KBM-7 (cell line): ENCODE data around the gene TBX21.

Source experiments
- DNase-seq: peaks from one replicate; pipeline ENCODE4 v3.0.0-alpha.2; 2015
- in situ Hi-C: fragments of 300-500 bp; cut with MboI; formaldehyde crosslinking; loops from 2 replicates; pipeline ENCODE4 v1.14.3; 2020; ENCODE audit warnings: low sequenced_read_pairs, low pct_unique_long_range_greater_than_20kb, mixed read lengths

TBX21 gene

GRCh38 chr17:47733047-47733673 is at the start of gene TBX21:
TBX21 (plus strand) TSS chr17:47733236; CDS start chr17:47733455, 219 bp downstream.
- peak; percentile 71 for DNase-seq
- in situ Hi-C loops = no loop called here

GRCh38 chr17:47684025-47684424 is 49.0 kb upstream of the TBX21 start:
- in situ Hi-C loops = no loop called here
- DNase-seq = no peak

GRCh38 chr17:47684535-47685193 is 48.4 kb upstream of the TBX21 start:
- in situ Hi-C loops = no loop called here

GRCh38 chr17:47685556-47686275 is 47.3 kb upstream of the TBX21 start:
- DNase-seq = no peak
- in situ Hi-C loops = no loop called here

More at GRCh38 chr17:47684535-47685193, 48.4 kb upstream of the TBX21 start:
- no peak for DNase-seq

- in situ Hi-C loops = no loop called here
- no peak for DNase-seq
These were observed 46.8 kb upstream of the TBX21 start for GRCh38 chr17:47686276-47686635.

GRCh38 chr17:47686664-47687327 is 46.2 kb upstream of the TBX21 start:
- in situ Hi-C loops = no loop called here
- DNase-seq = no peak

- DNase-seq = no peak
- in situ Hi-C loops = no loop called here
These were observed 45.7 kb upstream of the TBX21 start for GRCh38 chr17:47687328-47687690.

GRCh38 chr17:47687748-47688147 is 45.3 kb upstream of the TBX21 start:
- no peak for DNase-seq
- in situ Hi-C loops = no loop called here

GRCh38 chr17:47690121-47690520 is 42.9 kb upstream of the TBX21 start:
- in situ Hi-C loops = no loop called here
- no peak for DNase-seq

- DNase-seq = no peak
- in situ Hi-C loops = no loop called here
These were observed 40.7 kb upstream of the TBX21 start for GRCh38 chr17:47692137-47692894.

- in situ Hi-C loops = no loop called here
- no peak for DNase-seq
These were observed 39.9 kb upstream of the TBX21 start for GRCh38 chr17:47692895-47693730.

- peak; percentile 70 for DNase-seq
- in situ Hi-C loops = no loop called here
These were observed 39.1 kb upstream of the TBX21 start, which contains the start of gene TBKBP1 for GRCh38 chr17:47693731-47694580. TBKBP1 (plus strand) TSS chr17:47694161; CDS start chr17:47696113, 1,952 bp downstream.

GRCh38 chr17:47694581-47695428 is 38.2 kb upstream of the TBX21 start:
- DNase-seq = peak; percentile 83
- in situ Hi-C loops = no loop called here

- in situ Hi-C loops = no loop called here
- DNase-seq = peak; percentile 96
These were observed 37.3 kb upstream of the TBX21 start for GRCh38 chr17:47695429-47696376.

- DNase-seq = no peak
- in situ Hi-C loops = no loop called here
These were observed 36.1 kb upstream of the TBX21 start for GRCh38 chr17:47696717-47697642.
